NCI-H446 treated with DMSO at 0.1 percent for 48 hours (cell line): ENCODE measurements around the gene TBC1D22A.

Experiments used
- DNase-seq: peaks from one replicate; lab custom pipeline; 2025; lab: John Stamatoyannopoulos, UW

The TBC1D22A gene

GRCh38 chr22:46995501-46996360 lies 233.3 kb downstream of the TBC1D22A start:
- no peak for DNase-seq

GRCh38 chr22:46996595-46997310 lies 234.3 kb downstream of the TBC1D22A start:
- DNase-seq, result no peak

GRCh38 chr22:46997311-46997970 lies 235.0 kb downstream of the TBC1D22A start:
- DNase-seq, result no peak

- DNase-seq, result no peak
Measured at GRCh38 chr22:46998331-46998730, 235.9 kb downstream of the TBC1D22A start.

GRCh38 chr22:47000256-47000655 lies 237.8 kb downstream of the TBC1D22A start:
- no peak for DNase-seq

- DNase-seq, result no peak
Measured at GRCh38 chr22:47000888-47001287, 238.4 kb downstream of the TBC1D22A start.

- no peak for DNase-seq
Measured at GRCh38 chr22:47001288-47001687, 238.8 kb downstream of the TBC1D22A start.

GRCh38 chr22:47002692-47003091 lies 240.2 kb downstream of the TBC1D22A start:
- no peak for DNase-seq

GRCh38 chr22:47005506-47006408 lies 243.3 kb downstream of the TBC1D22A start:
- no peak for DNase-seq

- DNase-seq, result no peak
Measured at GRCh38 chr22:47006433-47006832, 244.0 kb downstream of the TBC1D22A start.

- no peak for DNase-seq
Measured at GRCh38 chr22:47006869-47007268, 244.4 kb downstream of the TBC1D22A start.

GRCh38 chr22:47007496-47007895 lies 245.0 kb downstream of the TBC1D22A start:
- DNase-seq, result no peak

- no peak for DNase-seq
Measured at GRCh38 chr22:47008208-47008885, 245.9 kb downstream of the TBC1D22A start.

GRCh38 chr22:47009304-47010101 lies 247.1 kb downstream of the TBC1D22A start:
- no peak for DNase-seq

- no peak for DNase-seq
Measured at GRCh38 chr22:47010211-47010610, 247.8 kb downstream of the TBC1D22A start.

GRCh38 chr22:47011131-47011858 lies 248.8 kb downstream of the TBC1D22A start:
- no peak for DNase-seq

- no peak for DNase-seq
Measured at GRCh38 chr22:47011859-47012258, 249.4 kb downstream of the TBC1D22A start.

- DNase-seq, result no peak
Measured at GRCh38 chr22:47012589-47013370, 250.3 kb downstream of the TBC1D22A start.
